Keratinocyte (primary cell): ENCODE data around the gene KLHL22. TPM values are rescaled to one million over a fixed set of nuclear protein-coding genes. Genes with fewer than 3 reads are reported as not detected.

ENCODE experiments used
- DNase-seq: peaks from one replicate; pipeline ENCODE4 v3.0.0-alpha.2; 2011; ENCODE audit warnings: low read depth, missing footprints, low spot score
- FAIRE-seq: peaks from 2 replicates; lab custom pipeline; 2011; peaks lifted over from hg19 to GRCh38; lab: Jason Lieb, UNC
- H2AFZ ChIP-seq: 2 replicates; pipeline ENCODE4 v1.6.0; 2012; ENCODE audit warnings: low read length, control low read depth, inconsistent platforms; ENCODE audit not compliant: control insufficient read depth
- H3K27ac ChIP-seq: 2 replicates; pipeline ENCODE4 v1.5.1; 2011; ENCODE audit warnings: low read length; ENCODE audit not compliant: control insufficient read depth, insufficient read depth
- H3K27me3 ChIP-seq: 3 replicates; pipeline ENCODE4 v1.6.0; 2011; ENCODE audit warnings: low read length; ENCODE audit not compliant: control insufficient read depth, insufficient read depth; ENCODE audit errors: extremely low read depth
- H3K36me3 ChIP-seq, 2 experiments: 2 replicates in 1 of 2; 3 replicates in 1 of 2; pipeline ENCODE4 v1.5.1; 2011; ENCODE audit warnings: low read length in 2 of 2, mild to moderate bottlenecking in 1 of 2; ENCODE audit not compliant: control insufficient read depth in 2 of 2, insufficient read depth in 2 of 2; ENCODE audit errors: extremely low read depth in 1 of 2
- H3K4me1 ChIP-seq: 3 replicates; pipeline ENCODE4 v1.5.1; 2011; ENCODE audit warnings: low read length; ENCODE audit not compliant: control insufficient read depth, insufficient read depth; ENCODE audit errors: extremely low read depth
- H3K4me2 ChIP-seq: 3 replicates; pipeline ENCODE4 v1.6.0; 2011; ENCODE audit warnings: low read depth, low read length; ENCODE audit not compliant: control insufficient read depth, insufficient read depth; ENCODE audit errors: extremely low read depth
- H3K4me3 ChIP-seq, 3 experiments: fragments of 200-600 bp in 1 of 3; sonication (generic) in 1 of 3; 2 replicates in 2 of 3; 3 replicates in 1 of 3; pipeline ENCODE4 v1.5.1; 2011 to 2016; ENCODE audit warnings: low read length in 3 of 3, mild to moderate bottlenecking in 3 of 3, control low read depth in 2 of 3, inconsistent platforms in 1 of 3, low read depth in 1 of 3, mixed read lengths in 1 of 3, mixed run types in 1 of 3, moderate library complexity in 1 of 3; ENCODE audit not compliant: control insufficient read depth in 2 of 3, insufficient read depth in 2 of 3; ENCODE audit errors: extremely low read depth in 1 of 3
- H3K79me2 ChIP-seq: 2 replicates; pipeline ENCODE4 v1.6.0; 2012; ENCODE audit warnings: low read length; ENCODE audit not compliant: control insufficient read depth, insufficient read depth
- H3K9ac ChIP-seq: 3 replicates; pipeline ENCODE4 v1.6.0; 2011; ENCODE audit warnings: low read length; ENCODE audit not compliant: control insufficient read depth, insufficient read depth; ENCODE audit errors: extremely low read depth
- H3K9me1 ChIP-seq: 3 replicates; pipeline ENCODE4 v1.6.0; 2011; ENCODE audit warnings: low read length; ENCODE audit not compliant: control insufficient read depth, insufficient read depth; ENCODE audit errors: extremely low read depth
- H3K9me3 ChIP-seq: 2 replicates; pipeline ENCODE4 v1.5.1; 2012; ENCODE audit warnings: low read depth, low read length; ENCODE audit not compliant: control insufficient read depth
- H4K20me1 ChIP-seq: 3 replicates; pipeline ENCODE4 v1.6.0; 2011; ENCODE audit warnings: low read length; ENCODE audit not compliant: control insufficient read depth, insufficient read depth; ENCODE audit errors: extremely low read depth
- CTCF ChIP-seq, 3 experiments: IDR thresholded peaks in 1 of 3; conservative IDR thresholded peaks in 1 of 3; optimal IDR thresholded peaks in 1 of 3; 2 replicates in 2 of 3; 3 replicates in 1 of 3; pipeline versions ENCODE3 to v1.5.1; 2011; ENCODE audit warnings: low read length in 3 of 3, mild to moderate bottlenecking in 3 of 3, moderate library complexity in 2 of 3, control low read depth in 1 of 3, inconsistent platforms in 1 of 3; ENCODE audit not compliant: insufficient read depth in 2 of 3; ENCODE audit errors: extremely low read depth in 1 of 3
- EZH2 ChIP-seq: IDR thresholded peaks from one replicate; pipeline ENCODE4 v1.6.1; 2012; ENCODE audit warnings: inconsistent platforms, mild to moderate bottlenecking, low read length, moderate library complexity
- dilution Hi-C: fragments of 300-500 bp; cut with MboI; formaldehyde crosslinking; loops from one replicate; pipeline ENCODE4 v1.7.0; 2020; ENCODE audit warnings: low sequenced_read_pairs; ENCODE audit not compliant: extremely low pct_ligation_motif_present
- polyA plus RNA-seq, 5 experiments: library from polyadenylated mRNA; depleted of rRNA in 3 of 5; stranded (reverse) in 3 of 5; stranded (forward) in 1 of 5; unstranded in 1 of 5; fragments of >200 nt; gene quantifications; 1 replicate in 1 of 5; 2 replicates in 3 of 5; 3 replicates in 1 of 5; pipeline versions ENCODE4 v1.2.1 to v1.2.3, GENCODE V29; 2011 to 2012; ENCODE audit warnings: missing spikeins in 2 of 5, low read depth in 1 of 5, low replicate concordance in 1 of 5

The KLHL22 gene
- polyA plus RNA-seq, 1 donor (not counting 4 experiments of a cell fraction or from before 2014, with no cell fraction given): 9.3 TPM

- Histone ChIP-seq H3K36me3 (peaks cover 0 to 4% of the 10 kb centered on the region in 2 experiments), H4K20me1 (peaks cover 4% of the 10 kb centered on the region), H3K9ac (no peak overlapping the region), H3K27me3 (peaks cover 56% of the 10 kb centered on the region), H2AFZ (no peak overlapping the region), H3K4me2 (no peak overlapping the region), H3K27ac (no peak overlapping the region), H3K79me2 (no peaks in the 10 kb centered on the region), H3K9me1 (no peaks in the 10 kb centered on the region), H3K4me1 (peaks cover 9% of the 10 kb centered on the region), H3K9me3 (no peaks in the 10 kb centered on the region), H3K4me3 (no peak overlapping the region)
- DNase-seq (no peak), FAIRE-seq (no peak)
- dilution Hi-C loops: no loop called here
- peak; percentile 29 for TF ChIP-seq EZH2
- TF ChIP-seq CTCF (optimal IDR thresholded peaks at IDR 0.05 in 1 of 3, IDR thresholded peaks at IDR 0.05 in 1 of 3, conservative IDR thresholded peaks at IDR 0.05 in 1 of 3; ENCODE audit: extremely low read depth in 1 of 3, insufficient read depth in 2 of 3, low read length in 3 of 3): no peak
Observed at GRCh38 chr22:20438427-20438677, 57.2 kb downstream of the KLHL22 start.

DNA sequence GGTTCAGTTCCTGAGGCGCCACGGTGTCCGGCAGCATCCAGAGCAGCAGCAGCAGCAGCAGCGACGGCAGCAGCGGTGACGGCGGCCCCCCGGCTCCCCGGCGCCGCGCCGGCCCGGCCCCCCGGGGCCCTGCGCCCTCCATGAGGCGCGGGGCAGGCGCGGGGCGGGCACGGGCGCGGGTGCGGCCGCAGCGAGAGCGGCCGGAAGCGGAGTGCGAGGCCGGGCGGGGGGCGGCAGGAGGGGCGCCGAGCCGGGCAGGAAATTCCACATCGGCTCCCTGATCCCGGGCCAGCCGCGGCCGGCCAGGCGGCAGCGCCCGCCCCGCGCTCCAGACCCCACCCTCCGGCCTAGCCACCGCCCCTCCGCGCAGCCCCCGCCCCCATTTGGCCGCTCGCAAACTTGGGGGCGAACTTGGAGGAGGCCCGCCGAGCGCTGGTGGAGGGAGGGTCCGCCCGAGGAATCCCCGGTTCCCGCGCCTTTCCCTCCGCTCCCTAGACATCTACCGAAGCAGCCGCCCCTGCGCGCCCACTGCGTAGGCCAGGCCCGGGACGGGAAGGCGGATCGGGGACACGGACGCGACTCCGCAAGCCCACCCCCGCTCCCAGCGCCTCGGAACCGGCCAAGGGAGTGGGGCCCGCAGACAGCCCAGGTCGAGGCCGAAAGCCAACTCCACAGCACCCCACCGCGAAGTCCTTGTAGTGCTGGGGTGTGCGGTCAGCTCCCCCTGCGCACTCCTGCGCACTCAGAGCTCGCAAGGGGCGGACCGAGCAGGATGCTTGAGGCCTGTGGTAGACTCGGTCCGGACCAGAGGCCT, 57.8 kb downstream of the KLHL22 start, which contains the start of gene SCARF2:
SCARF2 (minus strand) TSS at position 213 of the 814 bp plus-strand sequence; CDS start at position 142, 71 bp downstream.
- Histone ChIP-seq H3K4me3 (peak within 1 kb of the TSS in 1 of 3 experiments; percentile 37), H3K27ac (no peak within 1 kb of the TSS), H3K4me2 (peak within 1 kb of the TSS; percentile 51), H3K79me2 (no peaks in the 10 kb centered on the region), H3K9me3 (no peaks in the 10 kb centered on the region), H3K4me1 (peaks cover 9% of the 10 kb centered on the region), H3K36me3 (peaks cover 0 to 4% of the 10 kb centered on the region in 2 experiments), H3K9ac (no peak within 1 kb of the TSS), H3K27me3 (peaks cover 61% of the 10 kb centered on the region), H3K9me1 (no peaks in the 10 kb centered on the region), H2AFZ (no peak within 1 kb of the TSS), H4K20me1 (peaks cover 6% of the 10 kb centered on the region)
- DNase-seq (no peak), FAIRE-seq (no peak)
- TF ChIP-seq CTCF (optimal IDR thresholded peaks at IDR 0.05 in 1 of 3, IDR thresholded peaks at IDR 0.05 in 1 of 3, conservative IDR thresholded peaks at IDR 0.05 in 1 of 3; ENCODE audit: extremely low read depth in 1 of 3, insufficient read depth in 2 of 3, low read length in 3 of 3) (no peak), EZH2 (peak; percentile 83)
- dilution Hi-C loops: no loop called here
